Thyroid gland (tissue), 4 donors: ENCODE results near the gene MYL1. TPM values are rescaled to one million over a fixed set of nuclear protein-coding genes. Genes with fewer than 3 reads are reported as not detected.

Experiments
- DNase-seq, 2 donors: peaks; one replicate each; pipeline ENCODE4 v3.0.0-alpha.2; 2019
- H3K27ac ChIP-seq, 3 donors: fragments of 200-600 bp; sonication (generic); 1 replicate in 2 of 3; 2 replicates in 1 of 3; pipeline ENCODE4 v1.5.1; 2016 to 2019; ENCODE audit warnings: mild to moderate bottlenecking in 1 of 3, moderate library complexity in 1 of 3
- H3K27me3 ChIP-seq: fragments of 200-600 bp; sonication (generic); one replicate; pipeline ENCODE4 v1.5.1; 2019
- H3K36me3 ChIP-seq, 2 donors: fragments of 200-600 bp; sonication (generic); one replicate each; pipeline ENCODE4 v1.5.1; 2016 to 2019
- H3K4me1 ChIP-seq, 2 donors: fragments of 200-600 bp; sonication (generic); one replicate each; pipeline ENCODE4 v1.5.1; 2017 to 2019
- H3K4me3 ChIP-seq, 3 donors: fragments of 200-600 bp; sonication (generic); replicated peaks in 1 of 3; 1 replicate in 2 of 3; 2 replicates in 1 of 3; pipeline ENCODE4 v1.5.1; 2016; ENCODE audit warnings: mild to moderate bottlenecking in 1 of 3
- H3K9me3 ChIP-seq: fragments of 200-600 bp; sonication (generic); one replicate; pipeline ENCODE4 v1.5.1; 2017
- CTCF ChIP-seq, 6 experiments: fragments of 200-600 bp in 3 of 6; fragments of 450-650 bp in 3 of 6; sonication (generic) in 3 of 6; IDR thresholded peaks; one replicate each; pipeline ENCODE4 v1.5.1; 2016 to 2019; ENCODE audit warnings: antibody characterized with exemption in 6 of 6, mild to moderate bottlenecking in 2 of 6, inconsistent platforms in 1 of 6, moderate library complexity in 1 of 6
- POLR2A ChIP-seq, 2 donors: fragments of 450-650 bp; IDR thresholded peaks; one replicate each; pipeline ENCODE4 v1.6.1; 2017; ENCODE audit warnings: antibody characterized with exemption in 2 of 2, mild to moderate bottlenecking in 2 of 2, moderate library complexity in 1 of 2
- WGBS, 2 donors: methylation state at CpG; one replicate each; pipeline ENCODE4 v1.1.5; 2017; 5-methylcytosine and 5-hydroxymethylcytosine counted together
- intact Hi-C: fragments of 100-400 bp; cut with DNase I; formaldehyde crosslinking; loops from one replicate; pipeline ENCODE4 v1.15.1; 2023
- total RNA-seq, 4 donors: library from RNA; depleted of rRNA; stranded (reverse); fragments of >200 nt; gene quantifications; one replicate each; pipeline ENCODE4 v1.2.3, GENCODE V29; 2016

MYL1 gene
- total RNA-seq, 4 donors from 2014 or later: not detected

GRCh38 chr2:210318486-210318885 lies 3.5 kb upstream of the MYL1 start:
- H3K4me1 ChIP-seq: no peaks in the 10 kb centered on the region
- 88% methylated on average over 2 of the region's 2 CpGs for WGBS, 2 donors

GRCh38 chr2:210310550-210310949 lies 4.4 kb downstream of the MYL1 start:
- H3K36me3 ChIP-seq: no peaks in the 10 kb centered on the region
- H3K9me3 ChIP-seq: no peaks in the 10 kb centered on the region
- no peak for TF ChIP-seq POLR2A (IDR thresholded peaks at IDR 0.05)
- TF ChIP-seq CTCF (IDR thresholded peaks at IDR 0.05): no peak
- no peak overlapping the region for H3K4me3 ChIP-seq
- H3K27me3 ChIP-seq: no peaks in the 10 kb centered on the region
- intact Hi-C loops: no loop called here
- H3K27ac ChIP-seq: no peak overlapping the region
- 1 to 41% methylated on average over 1 of the region's 1 CpG for WGBS, 2 donors
- H3K4me1 ChIP-seq: no peaks in the 10 kb centered on the region
- no peak for DNase-seq

More at GRCh38 chr2:210318486-210318885, 3.5 kb upstream of the MYL1 start:
- no peak for DNase-seq
- no peaks in the 10 kb centered on the region for H3K27me3 ChIP-seq
- H3K36me3 ChIP-seq: no peaks in the 10 kb centered on the region
- H3K27ac ChIP-seq: no peak overlapping the region
- no peak for TF ChIP-seq CTCF (IDR thresholded peaks at IDR 0.05)
- no peak for TF ChIP-seq POLR2A (IDR thresholded peaks at IDR 0.05)
- intact Hi-C loops: no loop called here
- no peak overlapping the region for H3K4me3 ChIP-seq
- H3K9me3 ChIP-seq: no peaks in the 10 kb centered on the region

GRCh38 chr2:210309548-210310233 lies 5.3 kb downstream of the MYL1 start:
- H3K27ac ChIP-seq: no peak overlapping the region
- no peak for TF ChIP-seq CTCF (IDR thresholded peaks at IDR 0.05)
- TF ChIP-seq POLR2A (IDR thresholded peaks at IDR 0.05): no peak
- no peaks in the 10 kb centered on the region for H3K9me3 ChIP-seq
- H3K36me3 ChIP-seq: no peaks in the 10 kb centered on the region
- WGBS, 2 donors: 56 to 63% methylated on average over 1 of the region's 1 CpG
- no peak for DNase-seq
- intact Hi-C loops: no loop called here
- H3K4me3 ChIP-seq: no peak overlapping the region
- no peaks in the 10 kb centered on the region for H3K27me3 ChIP-seq
- H3K4me1 ChIP-seq: no peaks in the 10 kb centered on the region

- Histone ChIP-seq H3K4me3 (no peak overlapping the region), H3K27ac (no peak overlapping the region), H3K27me3 (no peaks in the 10 kb centered on the region), H3K9me3 (no peaks in the 10 kb centered on the region), H3K36me3 (no peaks in the 10 kb centered on the region), H3K4me1 (no peaks in the 10 kb centered on the region)
- 95% methylated on average over 3 of the region's 3 CpGs for WGBS, 2 donors
- TF ChIP-seq CTCF (IDR thresholded peaks at IDR 0.05) (no peak), POLR2A (IDR thresholded peaks at IDR 0.05) (no peak)
- DNase-seq: no peak
- intact Hi-C loops: no loop called here
Measured at GRCh38 chr2:210303498-210303897, 11.5 kb downstream of the MYL1 start.

- no peak overlapping the region for H3K4me3 ChIP-seq
- 69 to 76% methylated on average over 3 of the region's 3 CpGs for WGBS, 2 donors
- H3K27ac ChIP-seq: no peak overlapping the region
- intact Hi-C loops: no loop called here
- TF ChIP-seq POLR2A (IDR thresholded peaks at IDR 0.05): no peak
- TF ChIP-seq CTCF (IDR thresholded peaks at IDR 0.05): no peak
- no peaks in the 10 kb centered on the region for H3K27me3 ChIP-seq
- no peaks in the 10 kb centered on the region for H3K4me1 ChIP-seq
- DNase-seq: no peak
- H3K9me3 ChIP-seq: no peaks in the 10 kb centered on the region
- H3K36me3 ChIP-seq: no peaks in the 10 kb centered on the region
Measured at GRCh38 chr2:210302326-210302725, 12.6 kb downstream of the MYL1 start.
